ENCODE results near the gene MAD1L1.

DNA sequence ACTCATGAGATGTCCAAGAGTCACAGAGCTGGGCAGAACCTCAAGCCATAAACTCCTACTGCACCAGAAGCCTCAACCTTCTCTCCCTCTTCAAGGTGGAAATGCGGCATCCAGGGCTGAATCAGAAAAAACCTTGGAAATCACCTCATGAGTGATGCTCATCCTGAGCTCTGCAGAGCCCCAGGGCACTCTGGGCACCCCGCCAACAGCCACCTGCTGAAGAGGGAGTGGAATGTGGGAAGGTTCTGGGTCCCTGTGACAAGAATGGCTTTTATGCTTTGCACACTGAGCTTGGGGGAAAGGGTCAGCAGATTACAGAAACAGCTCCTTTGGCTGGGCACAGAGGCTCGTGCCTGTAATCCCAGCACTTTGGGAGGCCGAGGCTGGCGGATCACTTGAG, 28.1 kb upstream of the MAD1L1 start:
- TF ChIP-seq CTCF (IDR thresholded peaks at IDR 0.05), result no peak
- no peak for TF ChIP-seq POLR2A (IDR thresholded peaks at IDR 0.05)
